Neuronal stem cell (in vitro differentiated cells): ENCODE results near the gene KRT34.

Experiments
- DNase-seq: peaks from one replicate; pipeline ENCODE4 v3.0.0-alpha.2; 2013; ENCODE audit warnings: low spot score
- H2AFZ ChIP-seq: one replicate; pipeline ENCODE4 v1.6.1; 2013; ENCODE audit warnings: mild to moderate bottlenecking, low read length, inconsistent platforms
- H2AK5ac ChIP-seq: 2 replicates; pipeline ENCODE4 v1.6.1; 2013; ENCODE audit warnings: low read depth, mild to moderate bottlenecking, inconsistent platforms, low read length, moderate library complexity, mixed read lengths
- H2BK120ac ChIP-seq: 2 replicates; pipeline ENCODE4 v1.6.1; 2013; ENCODE audit warnings: low read depth, mild to moderate bottlenecking, inconsistent platforms, low read length, moderate library complexity, mixed read lengths
- H2BK12ac ChIP-seq: one replicate; pipeline ENCODE4 v1.6.1; 2013; ENCODE audit warnings: low read length, inconsistent platforms
- H2BK15ac ChIP-seq: 2 replicates; pipeline ENCODE4 v1.6.1; 2013; ENCODE audit warnings: mild to moderate bottlenecking, low read length, inconsistent platforms, mixed read lengths
- H2BK5ac ChIP-seq: one replicate; pipeline ENCODE4 v1.6.1; 2013; ENCODE audit warnings: inconsistent platforms, mild to moderate bottlenecking, low read length, moderate library complexity
- H3K14ac ChIP-seq: one replicate; pipeline ENCODE4 v1.6.1; 2013; ENCODE audit warnings: low read length, inconsistent platforms
- H3K18ac ChIP-seq: 2 replicates; pipeline ENCODE4 v1.6.1; 2013; ENCODE audit warnings: low read length, inconsistent platforms
- H3K23ac ChIP-seq: 2 replicates; pipeline ENCODE4 v1.6.1; 2013; ENCODE audit warnings: low read depth, mild to moderate bottlenecking, mixed read lengths, low read length, inconsistent platforms; ENCODE audit not compliant: poor library complexity
- H3K27ac ChIP-seq: replicated peaks from 3 replicates; pipeline ENCODE4 v1.5.1; 2013; ENCODE audit warnings: low read length, inconsistent platforms
- H3K27me3 ChIP-seq, 3 experiments: 2 replicates each; pipeline ENCODE4 v1.6.1; 2013; ENCODE audit warnings: low read length in 3 of 3, mild to moderate bottlenecking in 2 of 3, inconsistent platforms in 1 of 3, low read depth in 1 of 3, mixed read lengths in 1 of 3, moderate library complexity in 1 of 3; ENCODE audit not compliant: control insufficient read depth in 3 of 3, insufficient read depth in 3 of 3
- H3K36me3 ChIP-seq, 2 donors: replicated peaks in 1 of 2; 2 replicates each; pipeline ENCODE4 v1.6.1; 2013; ENCODE audit warnings: low read length in 2 of 2; ENCODE audit not compliant: control insufficient read depth in 2 of 2, insufficient read depth in 2 of 2
- H3K4ac ChIP-seq: 2 replicates; pipeline ENCODE4 v1.6.1; 2013; ENCODE audit warnings: inconsistent platforms, mild to moderate bottlenecking, low read length, moderate library complexity
- H3K4me1 ChIP-seq, 2 donors: 1 replicate in 1 of 2; 2 replicates in 1 of 2; pipeline ENCODE4 v1.6.1; 2013; ENCODE audit warnings: low read length in 2 of 2, low read depth in 1 of 2; ENCODE audit not compliant: control insufficient read depth in 2 of 2, insufficient read depth in 1 of 2
- H3K4me2 ChIP-seq: one replicate; pipeline ENCODE4 v1.6.1; 2013; ENCODE audit warnings: mild to moderate bottlenecking, low read length, inconsistent platforms; ENCODE audit not compliant: insufficient read depth, poor library complexity, severe bottlenecking
- H3K4me3 ChIP-seq, 2 donors: 2 replicates each; pipeline ENCODE4 v1.5.1; 2013; ENCODE audit warnings: low read length in 2 of 2, mild to moderate bottlenecking in 2 of 2, inconsistent platforms in 1 of 2, moderate library complexity in 1 of 2
- H3K79me1 ChIP-seq: one replicate; pipeline ENCODE4 v1.6.1; 2013; ENCODE audit warnings: low read depth, mild to moderate bottlenecking, inconsistent platforms, low read length, moderate library complexity
- H3K9ac ChIP-seq: one replicate; pipeline ENCODE4 v1.6.1; 2013; ENCODE audit warnings: mild to moderate bottlenecking, low read depth, low read length, inconsistent platforms; ENCODE audit not compliant: poor library complexity
- H3K9me3 ChIP-seq, 2 donors: replicated peaks in 1 of 2; 2 replicates each; pipeline versions ENCODE3 to v1.6.1; 2013; ENCODE audit warnings: low read length in 2 of 2, mild to moderate bottlenecking in 2 of 2, inconsistent platforms in 1 of 2, low read depth in 1 of 2, mixed read lengths in 1 of 2, moderate library complexity in 1 of 2; ENCODE audit not compliant: control insufficient read depth in 2 of 2, insufficient read depth in 1 of 2
- H4K8ac ChIP-seq: one replicate; pipeline ENCODE4 v1.6.1; 2013; ENCODE audit warnings: low read depth, mild to moderate bottlenecking, inconsistent platforms, low read length, moderate library complexity
- H4K91ac ChIP-seq: one replicate; pipeline ENCODE4 v1.6.1; 2013; ENCODE audit warnings: low read length, low read depth, mild to moderate bottlenecking, inconsistent platforms; ENCODE audit not compliant: poor library complexity
- WGBS, 2 donors: extraction: QIAGEN DNeasy Blood & Tissue Kit; methylation state at CpG; one replicate each; pipeline ENCODE4 v1.1.7; 2013; ENCODE audit warnings: missing lambda C conversion rate in 2 of 2, mixed read lengths in 1 of 2; ENCODE audit not compliant: insufficient read length in 2 of 2, insufficient replicate concordance in 1 of 2; ENCODE audit errors: extremely low coverage in 2 of 2; 5-methylcytosine and 5-hydroxymethylcytosine counted together

The KRT34 gene

GRCh38 chr17:41413982-41414381, 31.9 kb upstream of the KRT34 start:
- Histone ChIP-seq H4K8ac (no peak overlapping the region), H3K23ac (no peak overlapping the region), H3K4me1 (peaks cover 0 to 3% of the 10 kb centered on the region in 2 donors), H2BK15ac (no peak overlapping the region), H3K27me3 (no peaks in the 10 kb centered on the region), H3K18ac (no peak overlapping the region), H3K4me3 (no peak overlapping the region), H3K9me3 (no peaks in the 10 kb centered on the region), H2AFZ (no peak overlapping the region), H2AK5ac (no peak overlapping the region), H3K4ac (no peak overlapping the region), H2BK5ac (no peak overlapping the region), H3K9ac (no peak overlapping the region), H2BK120ac (no peak overlapping the region), H2BK12ac (no peak overlapping the region), H3K79me1 (no peaks in the 10 kb centered on the region), H3K14ac (no peak overlapping the region), H3K36me3 (no peaks in the 10 kb centered on the region), H3K27ac (no peak overlapping the region), H4K91ac (no peak overlapping the region), H3K4me2 (no peak overlapping the region)
- WGBS, 2 donors, result no CpG with 5 or more reads among the region's 2 CpGs
- DNase-seq, result no peak

DNA sequence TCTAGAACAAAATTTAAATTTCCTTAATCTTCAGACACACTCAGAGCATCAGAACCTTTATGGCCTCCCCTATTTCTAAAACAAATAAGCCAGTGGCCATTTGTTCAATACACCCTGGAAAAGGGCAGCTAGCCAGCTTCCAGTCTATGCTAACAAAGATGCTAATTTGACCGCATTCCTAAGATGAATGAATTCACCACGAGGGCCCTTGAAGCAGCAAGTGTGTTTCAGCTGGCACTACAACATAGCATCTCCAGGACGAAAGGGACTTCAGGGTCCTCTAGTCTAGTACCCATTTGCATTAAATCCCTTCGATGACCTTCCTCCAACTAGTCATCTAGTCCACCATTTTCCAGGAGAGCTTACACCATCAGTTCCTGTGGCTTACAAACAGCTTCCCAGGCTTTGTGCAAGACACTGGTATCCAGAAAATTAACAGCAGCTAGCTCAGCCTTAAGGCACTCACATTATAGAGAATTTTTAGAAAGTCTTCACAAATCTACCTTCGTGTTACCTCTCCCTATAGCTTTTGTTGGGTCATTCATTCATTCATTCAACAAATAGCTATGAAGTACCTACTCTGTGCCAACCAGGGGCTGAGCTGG, 31.3 kb upstream of the KRT34 start:
- no peak overlapping the region for H2AFZ ChIP-seq
- H3K4ac ChIP-seq, result no peak overlapping the region
- no peaks in the 10 kb centered on the region for H3K9me3 ChIP-seq
- H3K79me1 ChIP-seq, result no peaks in the 10 kb centered on the region
- H2BK5ac ChIP-seq, result no peak overlapping the region
- no peak overlapping the region for H3K23ac ChIP-seq
- H3K4me2 ChIP-seq, result no peak overlapping the region
- no peak overlapping the region for H3K14ac ChIP-seq
- no peak overlapping the region for H2BK15ac ChIP-seq
- H3K27ac ChIP-seq, result no peak overlapping the region
- no peak overlapping the region for H4K91ac ChIP-seq
- WGBS, 2 donors, result no CpG with 5 or more reads among the region's 5 CpGs
- no peak overlapping the region for H2AK5ac ChIP-seq
- H3K36me3 ChIP-seq, result no peaks in the 10 kb centered on the region
- no peak overlapping the region for H4K8ac ChIP-seq
- no peak for DNase-seq
- no peak overlapping the region for H2BK120ac ChIP-seq
- no peak overlapping the region for H3K18ac ChIP-seq
- H3K4me1 ChIP-seq, result peaks cover 0 to 3% of the 10 kb centered on the region in 2 donors
- H2BK12ac ChIP-seq, result no peak overlapping the region
- H3K9ac ChIP-seq, result no peak overlapping the region
- H3K4me3 ChIP-seq, result no peak overlapping the region
- no peaks in the 10 kb centered on the region for H3K27me3 ChIP-seq

DNA sequence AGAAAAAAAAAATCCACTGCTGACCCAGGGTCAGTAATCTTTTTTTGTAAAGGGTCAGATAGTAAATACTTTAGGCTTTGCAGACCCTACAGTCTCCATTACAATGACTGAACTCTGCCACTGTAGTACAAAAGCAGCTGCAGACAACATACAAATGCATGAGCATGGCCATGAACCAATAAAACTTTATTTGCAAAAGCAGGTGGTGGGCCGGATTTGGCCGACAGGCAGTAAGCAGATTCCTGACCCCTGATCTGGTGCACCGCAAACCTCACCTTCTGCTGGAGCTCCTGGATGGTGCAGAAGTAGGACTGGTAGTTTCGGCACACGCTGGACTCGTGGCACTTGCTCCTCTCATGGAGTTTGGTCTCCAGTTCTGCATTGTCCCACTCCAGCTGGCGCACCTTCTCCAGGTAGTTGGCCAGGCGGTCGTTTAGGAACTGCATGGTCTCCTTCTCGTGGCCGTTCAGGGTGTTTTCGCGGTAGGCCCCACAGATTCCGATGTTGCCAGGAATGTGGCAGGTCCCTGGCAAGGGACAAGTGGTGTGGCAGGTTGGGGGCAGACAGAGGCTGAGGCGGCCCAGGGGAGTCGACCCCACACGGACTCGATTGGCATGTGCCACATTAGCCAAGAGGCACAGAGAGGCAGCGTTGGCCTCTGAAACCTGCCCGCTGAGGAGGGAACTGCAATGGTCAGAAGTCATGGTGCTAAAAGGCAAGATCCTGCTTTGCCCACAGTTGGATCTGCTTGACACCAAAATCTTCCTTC, 29.1 kb upstream of the KRT34 start:
- Histone ChIP-seq H2BK12ac (no peak overlapping the region), H3K4ac (no peak overlapping the region), H3K4me1 (peaks cover 0 to 6% of the 10 kb centered on the region in 2 donors), H3K27ac (no peak overlapping the region), H3K18ac (no peak overlapping the region), H2AFZ (no peak overlapping the region), H3K4me2 (no peak overlapping the region), H2BK5ac (no peak overlapping the region), H3K23ac (no peak overlapping the region), H3K9me3 (no peaks in the 10 kb centered on the region), H3K27me3 (no peaks in the 10 kb centered on the region), H2BK120ac (no peak overlapping the region), H4K91ac (no peak overlapping the region), H3K36me3 (no peaks in the 10 kb centered on the region), H2BK15ac (no peak overlapping the region), H4K8ac (no peak overlapping the region), H2AK5ac (no peak overlapping the region), H3K14ac (no peak overlapping the region), H3K9ac (peak overlapping the region; percentile 5), H3K79me1 (no peaks in the 10 kb centered on the region), H3K4me3 (peak overlapping the region in 1 of 2 donors; percentile 12)
- WGBS, 2 donors, result no CpG with 5 or more reads among the region's 20 CpGs
- DNase-seq, result no peak

GRCh38 chr17:41407226-41407625, 25.1 kb upstream of the KRT34 start:
- Histone ChIP-seq H2BK5ac (no peak overlapping the region), H3K18ac (no peak overlapping the region), H3K23ac (no peak overlapping the region), H3K4me1 (peaks cover 0 to 2% of the 10 kb centered on the region in 2 donors), H2BK120ac (no peak overlapping the region), H3K36me3 (no peaks in the 10 kb centered on the region), H2AFZ (no peak overlapping the region), H2BK15ac (no peak overlapping the region), H3K14ac (no peak overlapping the region), H4K91ac (no peak overlapping the region), H3K27ac (no peak overlapping the region), H4K8ac (no peak overlapping the region), H3K27me3 (no peaks in the 10 kb centered on the region), H3K4ac (no peak overlapping the region), H3K4me2 (no peak overlapping the region), H3K79me1 (no peaks in the 10 kb centered on the region), H3K9ac (no peak overlapping the region), H3K9me3 (no peaks in the 10 kb centered on the region), H2AK5ac (no peak overlapping the region), H2BK12ac (no peak overlapping the region), H3K4me3 (no peak overlapping the region)
- DNase-seq, result no peak
- WGBS, 2 donors, result no CpG with 5 or more reads among the region's 10 CpGs
